ENCODE measurements around the gene ASCL5.

DNA sequence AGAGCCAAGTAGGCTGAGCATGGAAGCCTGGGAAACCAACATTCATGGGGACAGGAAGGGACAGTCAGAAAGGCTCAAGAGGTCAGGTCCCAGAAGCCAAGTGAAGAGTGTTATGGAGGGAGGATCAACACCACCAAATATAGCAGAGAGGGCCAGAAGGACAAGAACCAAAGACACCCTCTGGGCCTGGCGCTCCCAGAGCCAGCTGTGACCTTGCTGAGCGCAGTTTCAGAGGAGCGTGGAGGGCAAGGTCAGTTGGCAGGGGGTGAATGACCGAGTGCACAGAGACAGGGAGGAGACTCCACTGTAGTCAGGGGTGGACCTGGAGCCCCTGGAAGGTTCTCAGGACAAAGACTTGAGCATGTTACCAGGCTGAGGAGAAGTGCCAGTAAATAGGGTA is 4.4 kb upstream of the ASCL5 start:
- TF ChIP-seq POLR2AphosphoS5 (IDR thresholded peaks at IDR 0.05) (no peak), POLR2A (IDR thresholded peaks at IDR 0.05) (no peak)
- TF ChIP-seq, protein P1, sequence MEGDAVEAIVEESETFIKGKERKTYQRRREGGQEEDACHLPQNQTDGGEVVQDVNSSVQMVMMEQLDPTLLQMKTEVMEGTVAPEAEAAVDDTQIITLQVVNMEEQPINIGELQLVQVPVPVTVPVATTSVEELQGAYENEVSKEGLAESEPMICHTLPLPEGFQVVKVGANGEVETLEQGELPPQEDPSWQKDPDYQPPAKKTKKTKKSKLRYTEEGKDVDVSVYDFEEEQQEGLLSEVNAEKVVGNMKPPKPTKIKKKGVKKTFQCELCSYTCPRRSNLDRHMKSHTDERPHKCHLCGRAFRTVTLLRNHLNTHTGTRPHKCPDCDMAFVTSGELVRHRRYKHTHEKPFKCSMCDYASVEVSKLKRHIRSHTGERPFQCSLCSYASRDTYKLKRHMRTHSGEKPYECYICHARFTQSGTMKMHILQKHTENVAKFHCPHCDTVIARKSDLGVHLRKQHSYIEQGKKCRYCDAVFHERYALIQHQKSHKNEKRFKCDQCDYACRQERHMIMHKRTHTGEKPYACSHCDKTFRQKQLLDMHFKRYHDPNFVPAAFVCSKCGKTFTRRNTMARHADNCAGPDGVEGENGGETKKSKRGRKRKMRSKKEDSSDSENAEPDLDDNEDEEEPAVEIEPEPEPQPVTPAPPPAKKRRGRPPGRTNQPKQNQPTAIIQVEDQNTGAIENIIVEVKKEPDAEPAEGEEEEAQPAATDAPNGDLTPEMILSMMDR (IDR thresholded peaks at IDR 0.05) = no peak

All from breast epithelium (tissue), 3 donors.